A549 treated with AZD2906 at 1 μM for 4 hours (cell line): ENCODE results near the gene FIBIN. TPM values are rescaled to one million over a fixed set of nuclear protein-coding genes. Genes with fewer than 3 reads are reported as not detected.

Experiments
- total RNA-seq: library from RNA; stranded (reverse); fragments of 200-300 nt; extraction: Qiagen RNA extraction; gene quantifications from 5 replicates; pipeline ENCODE4 v1.2.3, GENCODE V29; 2022

The FIBIN gene
- 0.02 TPM in 1 of 5 replicates, not detected in the others for total RNA-seq

GRCh38 chr11:26993965-26994457 lies at the start of gene FIBIN:
Gene FIBIN (plus strand): TSS chr11:26994112. CDS start chr11:26994527, 415 bp downstream.

GRCh38 chr11:27040302-27041115 lies 46.6 kb downstream of the FIBIN start, which contains the start of gene BBOX1:
Gene BBOX1 (plus strand): TSS chr11:27040815. CDS start chr11:27055431, 14,616 bp downstream.

Other genes starting within 250 kb of the FIBIN start
- gene BBOX1, start 46.7 kb downstream of the FIBIN start, total RNA-seq: not detected in 5 replicates